MV-4-11 (cell line): Measurements from ENCODE around the gene ALOXE3.
A peak's percentile ranks its signal among the peaks of the same experiment; 100 is the strongest.
"Not testable (repeated sequence)": the region's sequence is repeated elsewhere in the genome, so short reads cannot be mapped to it uniquely, and the experiment has no call there.

Source experiments
- DNase-seq: peaks from one replicate; lab custom pipeline; 2025; lab: John Stamatoyannopoulos, UW

Gene ALOXE3

GRCh38 chr17:8069587-8069860, 48.8 kb downstream of the ALOXE3 start:
- no peak for DNase-seq

- DNase-seq, result peak; percentile 96
These were observed 49.4 kb downstream of the ALOXE3 start for GRCh38 chr17:8068736-8069586.

- no peak for DNase-seq
These were observed 50.5 kb downstream of the ALOXE3 start for GRCh38 chr17:8067806-8068205.

GRCh38 chr17:8066841-8067775, 51.2 kb downstream of the ALOXE3 start:
- no peak for DNase-seq

- no peak for DNase-seq
These were observed 53.7 kb downstream of the ALOXE3 start for GRCh38 chr17:8064561-8065019.

GRCh38 chr17:8063761-8064534, 54.4 kb downstream of the ALOXE3 start:
- DNase-seq, result no peak

GRCh38 chr17:8062807-8063483, 55.4 kb downstream of the ALOXE3 start:
- DNase-seq, result no peak

- no peak for DNase-seq
These were observed 55.9 kb downstream of the ALOXE3 start for GRCh38 chr17:8062435-8062806.

- DNase-seq, result not testable (repeated sequence)
These were observed 56.5 kb downstream of the ALOXE3 start for GRCh38 chr17:8061851-8062250.

- peak; percentile 66 for DNase-seq
These were observed 58.0 kb downstream of the ALOXE3 start for GRCh38 chr17:8060274-8060673.

- no peak for DNase-seq
These were observed 59.2 kb downstream of the ALOXE3 start for GRCh38 chr17:8059131-8059530.

GRCh38 chr17:8057691-8058114, 60.6 kb downstream of the ALOXE3 start:
- DNase-seq, result peak; percentile 78

GRCh38 chr17:8056976-8057625, 61.2 kb downstream of the ALOXE3 start:
- DNase-seq, result no peak

GRCh38 chr17:8056232-8056975, 61.9 kb downstream of the ALOXE3 start:
- DNase-seq, result peak; percentile 98

- no peak for DNase-seq
These were observed 62.5 kb downstream of the ALOXE3 start for GRCh38 chr17:8055851-8056231.

- no peak for DNase-seq
These were observed 64.7 kb downstream of the ALOXE3 start for GRCh38 chr17:8053600-8053999.

GRCh38 chr17:8052256-8053252, 65.8 kb downstream of the ALOXE3 start:
- no peak for DNase-seq

- DNase-seq, result no peak
These were observed 66.5 kb downstream of the ALOXE3 start for GRCh38 chr17:8051831-8052230.

GRCh38 chr17:8048736-8049135, 69.6 kb downstream of the ALOXE3 start:
- no peak for DNase-seq
